Small intestine (tissue), 7 donors: ENCODE results near the gene CAMK2B. TPM values are rescaled to one million over a fixed set of nuclear protein-coding genes. Genes with fewer than 3 reads are reported as not detected.

Source experiments
- DNase-seq, 2 donors: peaks; one replicate each; pipeline versions ENCODE4 v3.0.0 to v3.0.0-alpha.2; 2013
- FAIRE-seq: peaks from 2 replicates; lab custom pipeline; 2012; peaks lifted over from hg19 to GRCh38; lab: Jason Lieb, UNC
- H3K27ac ChIP-seq, 3 donors: one replicate each; pipeline ENCODE4 v1.5.1; 2013; ENCODE audit warnings: low read length in 2 of 3, mild to moderate bottlenecking in 2 of 3, control low read depth in 1 of 3, inconsistent platforms in 1 of 3, low read depth in 1 of 3, moderate library complexity in 1 of 3
- H3K27me3 ChIP-seq, 3 donors: one replicate each; pipeline ENCODE4 v1.6.1; 2013; ENCODE audit warnings: low read length in 3 of 3, inconsistent platforms in 1 of 3; ENCODE audit not compliant: control insufficient read depth in 3 of 3, insufficient read depth in 3 of 3
- H3K36me3 ChIP-seq, 3 donors: one replicate each; pipeline ENCODE4 v1.6.1; 2013; ENCODE audit warnings: low read length in 3 of 3, inconsistent platforms in 1 of 3, low read depth in 1 of 3, mild to moderate bottlenecking in 1 of 3, moderate library complexity in 1 of 3; ENCODE audit not compliant: control insufficient read depth in 3 of 3, insufficient read depth in 2 of 3
- H3K4me1 ChIP-seq, 3 donors: one replicate each; pipeline ENCODE4 v1.6.1; 2013; ENCODE audit warnings: low read length in 2 of 3, inconsistent platforms in 1 of 3, low read depth in 1 of 3, mild to moderate bottlenecking in 1 of 3, moderate library complexity in 1 of 3; ENCODE audit not compliant: control insufficient read depth in 3 of 3, insufficient read depth in 2 of 3
- H3K4me3 ChIP-seq, 3 donors: one replicate each; pipeline ENCODE4 v1.5.1; 2013; ENCODE audit warnings: low read length in 3 of 3, control low read depth in 1 of 3, inconsistent platforms in 1 of 3, low read depth in 1 of 3, mild to moderate bottlenecking in 1 of 3, moderate library complexity in 1 of 3
- H3K9me3 ChIP-seq, 2 donors: one replicate each; pipeline ENCODE4 v1.6.1; 2013; ENCODE audit warnings: low read depth in 1 of 2, low read length in 1 of 2; ENCODE audit not compliant: control insufficient read depth in 2 of 2, insufficient read depth in 1 of 2
- WGBS, 3 donors: extraction: QIAGEN DNeasy Blood & Tissue Kit; methylation state at CpG; one replicate each; pipeline ENCODE4 v1.1.7; 2013; 5-methylcytosine and 5-hydroxymethylcytosine counted together
- polyA plus RNA-seq, 4 donors: library from polyadenylated mRNA; stranded (reverse) in 3 of 4; unstranded in 1 of 4; fragments of 200-250 nt in 3 of 4; fragments of 120-200 nt in 1 of 4; gene quantifications; one replicate each; pipeline versions ENCODE4 v1.2.1 to v1.2.3, GENCODE V29; 2013
- donor health status: healthy with polysubstance abuse.
- donor health status: control.
- donor health status: control.
- donor health status: Bipolar disorder and iron deficiency.
- donor health status: healthy.

The CAMK2B gene
- polyA plus RNA-seq, 4 donors, result 1.3 to 1.8 (median 1.5) TPM

DNA sequence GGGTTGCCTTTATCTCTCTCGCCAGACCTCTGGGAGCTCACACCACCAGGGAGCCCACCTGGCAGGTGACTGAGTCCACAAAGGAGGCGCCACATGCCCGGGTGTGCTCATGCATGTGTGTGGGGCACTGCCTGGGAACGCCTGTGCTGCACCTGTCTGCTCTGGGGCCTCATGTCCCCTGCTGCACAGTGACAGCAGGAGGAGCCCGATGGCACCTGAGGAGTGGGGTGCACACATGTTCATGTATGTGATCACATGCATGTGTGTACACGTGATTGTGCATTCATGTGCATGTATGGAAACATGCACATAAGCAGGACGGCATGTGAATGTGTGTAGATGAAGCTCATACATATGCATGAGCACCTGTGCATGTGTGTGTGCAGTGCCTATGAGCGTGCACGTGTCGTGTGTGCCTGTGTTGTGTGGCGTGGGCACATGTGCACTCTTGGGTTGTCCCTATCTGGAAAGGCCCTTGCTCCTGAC, 102.6 kb downstream of the CAMK2B start:
- Histone ChIP-seq H3K4me3 (no peak overlapping the region), H3K27ac (no peak overlapping the region), H3K4me1 (peaks cover 0 to 2% (median 0%) of the 10 kb centered on the region in 3 donors), H3K9me3 (peaks cover 0 to 6% of the 10 kb centered on the region in 2 donors), H3K27me3 (peaks cover 2 to 11% (median 3%) of the 10 kb centered on the region in 3 donors), H3K36me3 (peaks cover 0 to 2% (median 0%) of the 10 kb centered on the region in 3 donors)
- 76 to 82% (median 77%) methylated on average over 11 of the region's 11 CpGs for WGBS, 3 donors
- FAIRE-seq (no peak), DNase-seq (no peak)

DNA sequence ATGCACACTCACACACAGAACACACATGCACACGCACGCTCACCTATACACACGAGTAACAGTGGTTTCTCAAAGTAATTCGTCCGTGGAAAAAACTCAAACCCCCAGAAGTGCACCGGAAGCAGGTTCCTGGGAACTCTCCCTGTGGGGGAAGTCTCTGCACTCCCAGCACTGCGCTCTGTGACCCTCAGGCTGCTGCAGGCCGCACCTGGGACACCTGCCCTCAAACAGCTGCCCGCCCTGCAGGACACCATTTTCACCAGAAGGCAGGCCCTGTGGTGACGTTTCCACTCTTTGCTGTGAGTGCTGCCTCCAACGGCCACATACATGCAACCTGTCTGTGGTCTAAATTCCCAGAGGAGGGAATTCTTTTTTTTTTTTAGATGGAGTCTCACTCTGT, 103.3 kb downstream of the CAMK2B start:
- Histone ChIP-seq H3K27ac (no peak overlapping the region), H3K9me3 (peaks cover 0 to 6% of the 10 kb centered on the region in 2 donors), H3K36me3 (peaks cover 0 to 2% (median 0%) of the 10 kb centered on the region in 3 donors), H3K4me3 (no peak overlapping the region), H3K27me3 (peaks cover 2 to 11% (median 3%) of the 10 kb centered on the region in 3 donors), H3K4me1 (peaks cover 0 to 2% (median 0%) of the 10 kb centered on the region in 3 donors)
- WGBS, 3 donors, result 80 to 90% (median 89%) methylated on average over 11 of the region's 11 CpGs
- DNase-seq (no peak), FAIRE-seq (no peak)

- Histone ChIP-seq H3K27me3 (peaks cover 2 to 9% (median 3%) of the 10 kb centered on the region in 3 donors), H3K4me1 (peaks cover 0 to 6% (median 0%) of the 10 kb centered on the region in 3 donors), H3K4me3 (no peak overlapping the region), H3K9me3 (peaks cover 0 to 6% of the 10 kb centered on the region in 2 donors), H3K36me3 (peaks cover 0 to 2% (median 0%) of the 10 kb centered on the region in 3 donors), H3K27ac (no peak overlapping the region)
- DNase-seq (no peak), FAIRE-seq (no peak)
- 64 to 81% (median 79%) methylated on average over 22 to 30 of the region's 30 CpGs for WGBS, 3 donors
These were observed 104.1 kb downstream of the CAMK2B start for GRCh38 chr7:44221231-44221791.

- WGBS, 3 donors, result 84 to 89% (median 84%) methylated on average over 24 of the region's 24 CpGs
- H3K27ac ChIP-seq, result no peak overlapping the region
- peaks cover 0 to 2% (median 0%) of the 10 kb centered on the region in 3 donors for H3K36me3 ChIP-seq
- no peak overlapping the region for H3K4me3 ChIP-seq
- FAIRE-seq (no peak), DNase-seq (no peak)
- H3K4me1 ChIP-seq, result peaks cover 0 to 14% (median 0%) of the 10 kb centered on the region in 3 donors
- peaks cover 0 to 6% of the 10 kb centered on the region in 2 donors for H3K9me3 ChIP-seq
- H3K27me3 ChIP-seq, result peaks cover 0 to 4% (median 3%) of the 10 kb centered on the region in 3 donors
These were observed 104.9 kb downstream of the CAMK2B start for GRCh38 chr7:44220358-44221112.

- no peak overlapping the region for H3K27ac ChIP-seq
- 93 to 95% (median 93%) methylated on average over 26 of the region's 26 CpGs for WGBS, 3 donors
- H3K4me3 ChIP-seq, result no peak overlapping the region
- peaks cover 0 to 3% (median under 1%) of the 10 kb centered on the region in 3 donors for H3K27me3 ChIP-seq
- FAIRE-seq (no peak), DNase-seq (no peak)
- H3K9me3 ChIP-seq, result peaks cover 0 to 6% of the 10 kb centered on the region in 2 donors
- peaks cover 0 to 2% (median 0%) of the 10 kb centered on the region in 3 donors for H3K36me3 ChIP-seq
- H3K4me1 ChIP-seq, result peaks cover 0 to 16% (median 0%) of the 10 kb centered on the region in 3 donors
These were observed 105.4 kb downstream of the CAMK2B start for GRCh38 chr7:44220046-44220357.

DNA sequence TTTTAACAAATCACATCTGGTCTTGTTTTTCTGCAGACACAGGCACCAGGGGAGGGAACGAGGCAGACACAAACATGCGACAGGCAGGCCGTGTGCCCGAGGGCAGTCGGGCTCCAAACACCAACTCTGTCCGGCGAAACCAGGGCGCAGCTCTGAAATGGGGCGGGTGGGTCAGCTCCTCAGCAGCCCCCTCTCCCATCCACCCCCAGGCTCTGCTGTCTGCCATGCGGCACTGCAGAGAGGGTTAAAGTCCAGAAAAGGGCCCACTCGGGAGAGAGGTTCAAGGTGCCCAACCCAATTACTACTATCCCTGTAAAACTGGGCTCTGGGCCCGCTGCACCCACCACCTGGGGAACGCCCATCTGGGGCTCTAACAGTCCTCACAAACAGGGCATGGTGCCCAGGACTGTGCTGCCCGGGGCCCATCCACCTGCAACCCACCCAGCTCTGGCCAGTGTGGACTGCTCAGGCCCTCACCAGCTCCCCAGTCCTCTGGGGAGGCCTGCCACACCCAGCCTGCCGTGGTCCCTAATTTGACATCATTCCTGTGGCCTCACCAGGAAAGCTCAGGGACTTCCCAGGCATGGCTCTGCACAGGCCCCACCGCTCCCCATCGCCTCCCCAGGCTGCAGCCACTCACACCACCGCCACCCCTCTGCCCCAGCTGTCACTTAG, 105.9 kb downstream of the CAMK2B start:
- DNase-seq (no peak), FAIRE-seq (no peak)
- Histone ChIP-seq H3K4me3 (no peak overlapping the region), H3K36me3 (peaks cover 0 to 4% (median 0%) of the 10 kb centered on the region in 3 donors), H3K27me3 (peaks cover 0 to 3% (median 0%) of the 10 kb centered on the region in 3 donors), H3K27ac (no peak overlapping the region), H3K9me3 (peaks cover 0 to 6% of the 10 kb centered on the region in 2 donors), H3K4me1 (peaks cover 0 to 19% (median 0%) of the 10 kb centered on the region in 3 donors)
- WGBS, 3 donors, result 75 to 88% (median 81%) methylated on average over 17 to 18 of the region's 18 CpGs

DNA sequence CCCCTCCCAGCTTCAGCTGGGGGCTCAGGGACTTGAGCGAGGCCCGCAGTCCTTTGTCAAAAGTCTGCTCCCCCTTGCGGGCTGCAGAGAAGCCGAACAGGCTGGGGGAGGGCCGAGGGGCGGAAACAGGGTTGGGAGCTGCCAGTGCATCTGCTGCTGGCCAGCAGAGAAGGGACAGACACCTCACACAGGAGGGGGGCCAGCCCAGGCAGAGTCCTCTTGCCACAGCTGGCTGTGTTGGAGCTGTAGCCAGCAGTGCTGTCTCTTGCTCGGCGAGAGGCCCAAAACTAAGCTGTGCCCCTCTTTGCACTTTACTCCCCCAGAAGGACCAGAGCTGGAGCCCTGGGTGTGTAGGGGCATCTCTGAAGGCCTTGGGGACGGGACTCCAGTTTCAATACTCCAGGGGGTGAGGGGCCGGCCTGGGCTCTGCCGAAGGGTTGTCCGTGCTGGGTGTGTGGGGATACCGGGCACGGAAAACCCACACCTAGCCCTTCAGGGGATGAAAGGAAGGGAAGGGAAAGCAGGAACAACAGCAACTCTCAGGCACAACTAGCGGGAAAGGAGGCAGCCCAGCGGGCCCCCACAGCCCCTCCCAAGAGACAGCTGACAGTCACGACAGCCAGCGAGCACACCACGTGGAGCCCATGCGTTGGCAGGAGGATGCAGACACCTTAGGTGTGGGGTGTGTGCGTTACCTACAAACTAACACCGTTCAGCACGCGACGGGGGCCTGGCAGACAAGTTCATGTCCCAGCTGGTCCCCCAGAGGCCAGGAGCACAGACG, 106.8 kb downstream of the CAMK2B start:
- FAIRE-seq (no peak), DNase-seq (no peak)
- H3K27me3 ChIP-seq, result peaks cover 0 to 3% (median 0%) of the 10 kb centered on the region in 3 donors
- peaks cover 0 to 6% of the 10 kb centered on the region in 2 donors for H3K9me3 ChIP-seq
- H3K4me1 ChIP-seq, result peaks cover 0 to 20% (median 0%) of the 10 kb centered on the region in 3 donors
- WGBS, 3 donors, result 77 to 89% (median 86%) methylated on average over 26 of the region's 26 CpGs
- H3K27ac ChIP-seq, result no peak overlapping the region
- peaks cover 0 to 9% (median 0%) of the 10 kb centered on the region in 3 donors for H3K36me3 ChIP-seq
- no peak overlapping the region for H3K4me3 ChIP-seq
